GM19438 (cell line): ENCODE data around the gene PPP1R37.
"Not testable (repeated sequence)": the region's sequence is repeated elsewhere in the genome, so short reads cannot be mapped to it uniquely, and the experiment has no call there.

Experiments used
- ATAC-seq: cut with Tn5 transposase; IDR thresholded peaks from one replicate; pipeline ENCODE4 v1.9.1; 2021; ENCODE audit warnings: low read depth; ENCODE audit not compliant: unreplicated experiment

PPP1R37 gene

DNA sequence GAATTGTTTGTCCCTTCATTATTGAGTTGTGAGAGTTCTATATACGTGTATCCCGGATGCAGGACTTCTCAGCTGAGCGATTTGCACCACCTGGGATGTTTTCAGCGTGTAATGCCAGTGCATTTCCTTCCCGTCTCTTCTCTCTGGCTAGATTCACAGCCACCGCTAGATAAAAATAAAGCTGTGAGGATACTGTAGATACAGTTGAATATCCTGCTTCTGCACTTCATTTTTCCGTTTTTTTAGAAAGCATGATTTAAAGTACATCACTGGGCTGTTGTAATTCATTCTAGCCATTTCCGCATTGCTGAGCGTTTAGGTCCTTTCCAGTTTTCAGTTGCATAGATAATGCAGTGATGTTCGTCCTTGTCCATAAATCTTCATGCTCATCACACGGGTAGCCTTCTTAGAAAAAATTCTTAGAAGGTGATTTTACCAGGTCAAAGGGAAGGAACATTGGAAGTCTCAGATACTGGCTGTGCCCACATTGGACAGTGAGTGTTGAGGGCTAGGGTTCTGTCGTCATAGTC, 14.7 kb downstream of the PPP1R37 start:
- no peak for ATAC-seq

DNA sequence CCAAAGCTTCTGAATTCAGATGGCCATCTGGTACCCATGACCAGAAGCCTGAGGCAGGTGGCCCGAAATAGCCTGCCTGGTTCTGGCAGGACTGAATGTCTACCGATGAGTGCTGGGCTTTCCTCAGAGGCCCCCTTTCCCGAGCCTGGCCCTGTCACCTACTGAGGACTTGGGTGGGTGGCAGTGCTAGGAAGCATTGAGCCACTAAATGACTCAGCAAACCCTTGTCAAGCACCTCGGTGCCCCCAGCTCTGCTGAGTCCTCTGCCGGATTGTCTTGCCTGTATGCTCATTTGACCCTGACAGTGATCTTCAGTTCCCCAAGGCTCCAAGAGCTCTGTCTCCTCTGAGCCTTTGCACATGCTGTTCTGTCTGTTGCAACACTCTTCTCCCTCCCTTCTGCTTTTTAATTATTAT, 17.9 kb downstream of the PPP1R37 start:
- ATAC-seq = no peak

DNA sequence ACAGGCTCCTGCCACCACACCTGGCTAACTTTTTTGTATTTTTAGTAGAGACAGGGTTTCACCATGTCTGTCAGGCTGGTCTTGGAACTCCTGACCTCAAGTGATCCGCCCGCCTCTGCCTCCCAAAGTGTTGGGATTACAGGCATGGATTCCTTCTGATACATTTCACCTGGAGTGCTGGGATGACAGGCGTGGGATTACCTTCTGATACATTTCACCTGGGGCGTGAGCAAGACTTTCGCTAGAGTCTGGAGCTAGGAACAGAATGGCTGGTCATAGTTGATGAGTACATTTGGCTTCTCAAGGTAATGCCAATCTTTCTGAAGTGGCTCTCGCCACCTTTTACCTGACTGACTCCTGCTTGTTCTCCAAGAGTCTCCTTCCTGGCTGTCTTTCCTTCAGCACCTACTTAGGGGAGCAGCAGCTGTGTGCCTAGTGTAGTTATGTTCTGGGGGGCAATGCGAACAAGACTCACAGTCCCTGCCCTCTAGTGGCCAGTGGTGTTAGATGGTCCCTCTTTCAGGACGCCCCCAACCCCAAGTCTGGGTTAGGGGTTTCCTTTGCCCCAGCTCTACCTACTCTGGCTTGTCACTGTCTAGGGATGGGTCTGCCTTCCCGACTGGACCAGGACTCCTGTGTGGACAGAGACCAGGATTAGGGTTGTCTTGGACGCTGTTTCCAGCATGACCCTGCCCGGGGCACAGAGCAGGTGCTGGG, 19.3 kb downstream of the PPP1R37 start:
- ATAC-seq = no peak

- ATAC-seq = no peak
These were observed 20.6 kb downstream of the PPP1R37 start for GRCh38 chr19:45113628-45114027.

DNA sequence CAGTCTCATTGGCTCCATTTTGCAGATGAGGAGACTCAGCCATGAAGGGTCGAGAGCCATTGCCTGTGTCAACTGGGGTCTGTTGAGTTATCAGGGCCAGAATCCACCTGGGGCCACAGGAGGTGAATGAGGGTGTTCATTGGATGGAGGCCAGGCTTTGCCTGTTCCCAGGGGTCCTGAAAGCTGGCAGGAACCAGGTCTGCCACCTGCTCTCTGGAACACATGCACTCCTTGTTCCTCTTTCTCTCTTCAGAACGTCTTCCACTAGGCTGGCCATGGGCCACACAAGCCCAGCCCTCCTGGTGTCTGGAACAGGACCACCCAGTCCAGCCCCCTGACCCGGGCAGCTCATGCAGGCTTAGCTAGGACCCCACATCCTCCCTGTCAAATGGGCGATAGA, 21.1 kb downstream of the PPP1R37 start:
- ATAC-seq = no peak

DNA sequence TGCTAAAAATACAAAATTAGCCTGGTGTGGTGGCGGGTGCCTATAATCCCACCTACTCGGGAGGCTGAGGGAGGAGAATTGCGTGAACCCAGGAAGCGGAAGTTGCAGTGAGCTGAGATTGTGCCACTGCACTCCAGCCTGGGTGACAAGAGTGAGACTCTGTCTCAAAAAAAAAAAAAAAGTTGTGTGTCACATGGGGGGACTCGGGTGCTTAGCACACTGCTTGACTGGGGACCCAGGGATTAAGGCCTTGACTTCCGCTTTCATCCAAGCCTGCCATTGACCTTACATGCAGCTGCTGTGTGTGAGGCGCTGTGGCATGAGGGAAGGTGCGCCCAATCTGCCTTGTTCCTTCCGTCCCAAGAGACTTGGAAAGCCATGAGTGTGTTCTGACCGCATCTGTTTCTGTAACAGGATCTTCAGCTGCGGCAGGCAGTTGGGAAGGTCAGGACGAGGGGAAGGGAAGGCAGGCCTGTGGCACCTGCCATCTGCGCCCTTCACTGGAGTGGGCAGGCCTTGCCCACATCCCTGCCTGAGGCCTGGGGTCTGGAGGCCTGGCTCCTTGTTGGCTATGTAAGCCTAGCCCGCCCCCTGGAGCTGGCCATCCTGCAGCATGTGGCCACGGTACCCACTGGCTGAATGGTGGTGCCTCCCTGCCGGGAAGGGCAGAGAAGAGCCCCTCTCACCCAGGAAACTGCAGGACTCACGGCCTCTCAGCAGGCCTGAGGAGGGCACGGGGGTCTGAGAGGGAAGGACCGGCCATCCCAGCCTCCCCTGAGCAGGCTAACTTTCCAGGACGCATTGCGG, 23.0 kb downstream of the PPP1R37 start:
- no peak for ATAC-seq

- no peak for ATAC-seq
These were observed 24.2 kb downstream of the PPP1R37 start for GRCh38 chr19:45117167-45117594.

DNA sequence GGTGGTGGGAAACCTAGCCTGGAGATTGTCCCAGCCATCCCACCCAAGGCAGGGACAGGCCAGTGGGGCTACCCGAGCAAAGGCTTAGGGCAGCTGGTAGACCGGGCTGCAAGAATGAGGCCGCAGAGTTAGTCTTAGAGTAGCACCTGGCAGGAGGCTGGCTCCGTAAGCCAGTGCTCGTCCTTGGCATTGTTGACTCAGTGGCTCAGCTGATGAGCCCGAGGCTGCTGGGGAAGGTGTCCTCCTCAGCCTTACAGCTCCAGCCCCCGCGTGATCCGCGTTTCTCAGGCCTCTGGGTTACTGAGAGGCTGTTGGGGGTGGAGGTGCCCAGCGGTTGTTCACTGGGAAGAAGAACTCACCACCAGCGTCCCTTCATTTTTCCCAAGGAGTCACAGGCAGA, 24.7 kb downstream of the PPP1R37 start:
- ATAC-seq = no peak

DNA sequence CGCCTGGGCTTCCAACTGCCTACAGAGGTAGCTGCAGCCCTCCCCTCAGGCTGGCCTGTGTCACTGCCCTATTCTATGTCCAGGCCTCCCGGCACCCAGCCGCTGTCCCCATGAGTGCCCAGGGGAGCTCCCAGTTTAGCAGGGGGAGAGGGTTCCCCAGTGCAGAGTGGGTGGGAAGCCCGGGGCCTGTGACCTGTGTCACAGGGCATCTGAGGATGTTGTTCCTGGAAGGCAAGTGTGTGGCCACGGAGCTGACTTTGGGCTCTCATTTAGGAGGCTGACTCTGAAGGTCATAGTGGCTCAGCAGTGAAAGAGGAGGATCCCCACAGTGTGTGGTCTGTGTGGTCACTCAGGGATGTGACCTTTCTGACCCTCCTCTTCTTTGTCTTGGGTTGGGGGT, 25.1 kb downstream of the PPP1R37 start:
- ATAC-seq = no peak

- not testable (repeated sequence) for ATAC-seq
These were observed 25.8 kb downstream of the PPP1R37 start for GRCh38 chr19:45118591-45119355.

GRCh38 chr19:45119582-45119981, 26.6 kb downstream of the PPP1R37 start:
- no peak for ATAC-seq

GRCh38 chr19:45121827-45122345, 28.9 kb downstream of the PPP1R37 start:
- ATAC-seq = no peak

DNA sequence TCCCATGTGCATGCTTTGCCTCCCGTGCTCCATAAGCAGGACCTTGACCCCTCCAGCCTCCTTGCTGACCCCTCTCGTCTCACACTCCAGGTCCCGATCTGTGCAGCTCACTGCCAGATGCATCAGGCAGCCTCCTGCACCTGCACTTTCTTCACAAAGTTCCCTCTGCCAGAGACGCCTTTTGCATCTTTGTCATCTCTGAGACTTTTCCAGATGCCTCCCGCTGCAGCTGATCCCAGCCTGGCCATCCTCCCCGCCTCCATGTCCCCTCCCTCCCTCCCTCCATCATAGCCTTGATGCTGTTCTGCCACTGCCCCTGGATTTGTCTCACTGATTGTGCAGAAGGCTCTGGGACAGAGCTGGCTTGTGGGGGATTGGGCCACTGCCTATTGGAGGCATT, 29.9 kb downstream of the PPP1R37 start:
- no peak for ATAC-seq

DNA sequence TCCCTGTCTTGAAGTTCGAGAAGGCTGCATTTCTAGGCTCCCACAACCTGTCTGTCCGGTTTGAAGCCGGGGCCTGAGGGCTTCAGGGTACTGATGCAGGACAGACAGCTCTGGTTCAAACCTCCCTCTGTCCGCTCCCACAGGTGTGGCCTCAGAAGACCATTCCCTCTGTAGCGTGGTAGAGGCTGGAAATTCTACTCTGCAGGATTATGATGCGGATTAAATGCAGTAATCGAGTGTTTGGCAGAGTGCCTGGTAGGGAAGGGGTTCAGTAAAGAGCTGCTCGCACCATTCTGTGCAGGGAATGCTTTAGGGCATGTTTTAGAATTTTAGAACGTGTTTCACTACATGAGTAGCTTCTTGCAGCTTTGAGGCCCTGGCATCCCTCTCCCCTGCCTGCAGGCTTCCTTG, 30.5 kb downstream of the PPP1R37 start:
- no peak for ATAC-seq

DNA sequence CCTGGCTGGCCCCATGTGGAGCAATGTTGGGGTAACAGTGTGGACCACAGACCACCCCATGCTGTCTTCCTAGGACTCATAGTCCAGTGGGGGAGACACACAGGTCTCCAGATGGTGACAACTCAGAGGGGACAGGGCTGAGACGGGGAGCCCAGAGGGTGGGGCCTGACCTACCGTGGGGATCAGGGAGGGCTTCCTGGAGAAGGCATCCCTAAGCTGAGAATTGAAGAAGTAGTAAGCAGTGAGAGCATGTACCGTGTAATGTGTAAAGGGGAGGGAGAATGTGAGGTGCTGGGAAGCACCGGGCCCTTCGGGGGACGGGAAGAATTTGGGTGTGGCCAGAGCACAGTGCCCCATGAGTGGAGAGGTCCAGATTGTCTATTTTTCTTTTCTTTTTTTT, 31.0 kb downstream of the PPP1R37 start:
- ATAC-seq = no peak

GRCh38 chr19:45125360-45125759, 32.4 kb downstream of the PPP1R37 start:
- ATAC-seq = no peak

- no peak for ATAC-seq
These were observed 33.1 kb downstream of the PPP1R37 start for GRCh38 chr19:45125975-45126493.

GRCh38 chr19:45126654-45127053, 33.7 kb downstream of the PPP1R37 start:
- ATAC-seq = no peak

- no peak for ATAC-seq
These were observed 35.2 kb downstream of the PPP1R37 start for GRCh38 chr19:45128146-45128545.

DNA sequence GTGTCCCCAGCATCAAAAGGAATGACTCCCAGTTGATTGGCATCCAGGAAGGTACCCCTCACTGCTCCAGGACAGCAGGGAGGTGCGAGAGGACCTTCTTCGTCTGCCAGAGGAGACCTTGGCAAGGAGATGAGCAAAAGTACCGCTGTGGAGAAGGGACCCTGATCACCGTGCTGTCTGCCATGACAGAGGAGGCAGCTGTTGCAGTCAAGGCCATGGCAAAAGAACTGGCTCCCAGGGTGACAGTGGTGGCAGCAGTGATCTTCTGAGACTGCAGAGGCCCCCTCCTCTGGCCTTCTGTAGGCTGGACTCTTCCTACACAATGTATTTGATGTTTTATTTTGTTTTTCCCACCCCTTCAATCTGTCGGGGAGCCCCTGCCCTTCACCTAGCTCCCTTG, 35.8 kb downstream of the PPP1R37 start:
- ATAC-seq = no peak

DNA sequence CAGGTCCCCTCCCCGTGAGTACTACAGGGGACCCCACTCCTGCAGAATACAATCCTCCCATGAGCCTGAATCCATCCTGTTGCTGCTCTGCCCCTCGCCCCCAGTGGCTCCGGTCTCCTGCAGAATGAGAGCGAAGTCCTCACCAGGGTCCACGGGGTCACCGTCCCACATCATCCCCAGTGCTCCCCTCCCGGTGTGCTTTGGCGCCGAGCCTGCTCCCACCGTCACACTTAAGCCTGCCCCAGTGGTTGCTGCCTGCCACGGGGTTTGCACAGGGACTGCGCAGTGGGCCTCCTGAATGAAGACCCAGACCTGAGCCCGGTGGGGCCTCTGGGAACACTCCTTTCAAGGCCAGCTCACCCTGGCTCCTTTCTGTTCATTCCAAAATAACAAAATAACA, 37.3 kb downstream of the PPP1R37 start:
- ATAC-seq = no peak
